Thyroid gland (tissue), 4 donors: Measurements from ENCODE around the gene ZNF219. TPM values are rescaled to one million over a fixed set of nuclear protein-coding genes. Genes with fewer than 3 reads are reported as not detected.

Experiments
- DNase-seq, 2 donors: peaks; one replicate each; pipeline ENCODE4 v3.0.0-alpha.2; 2019
- H3K27ac ChIP-seq, 3 donors: fragments of 200-600 bp; sonication (generic); 1 replicate in 2 of 3; 2 replicates in 1 of 3; pipeline ENCODE4 v1.5.1; 2016 to 2019; ENCODE audit warnings: mild to moderate bottlenecking in 1 of 3, moderate library complexity in 1 of 3
- H3K27me3 ChIP-seq: fragments of 200-600 bp; sonication (generic); one replicate; pipeline ENCODE4 v1.5.1; 2019
- H3K36me3 ChIP-seq, 2 donors: fragments of 200-600 bp; sonication (generic); one replicate each; pipeline ENCODE4 v1.5.1; 2016 to 2019
- H3K4me1 ChIP-seq, 2 donors: fragments of 200-600 bp; sonication (generic); one replicate each; pipeline ENCODE4 v1.5.1; 2017 to 2019
- H3K4me3 ChIP-seq, 3 donors: fragments of 200-600 bp; sonication (generic); replicated peaks in 1 of 3; 1 replicate in 2 of 3; 2 replicates in 1 of 3; pipeline ENCODE4 v1.5.1; 2016; ENCODE audit warnings: mild to moderate bottlenecking in 1 of 3
- H3K9me3 ChIP-seq: fragments of 200-600 bp; sonication (generic); one replicate; pipeline ENCODE4 v1.5.1; 2017
- CTCF ChIP-seq, 6 experiments: fragments of 200-600 bp in 3 of 6; fragments of 450-650 bp in 3 of 6; sonication (generic) in 3 of 6; IDR thresholded peaks; one replicate each; pipeline ENCODE4 v1.5.1; 2016 to 2019; ENCODE audit warnings: antibody characterized with exemption in 6 of 6, mild to moderate bottlenecking in 2 of 6, inconsistent platforms in 1 of 6, moderate library complexity in 1 of 6
- POLR2A ChIP-seq, 2 donors: fragments of 450-650 bp; IDR thresholded peaks; one replicate each; pipeline ENCODE4 v1.6.1; 2017; ENCODE audit warnings: antibody characterized with exemption in 2 of 2, mild to moderate bottlenecking in 2 of 2, moderate library complexity in 1 of 2
- WGBS, 2 donors: methylation state at CpG; one replicate each; pipeline ENCODE4 v1.1.5; 2017; 5-methylcytosine and 5-hydroxymethylcytosine counted together
- intact Hi-C: fragments of 100-400 bp; cut with DNase I; formaldehyde crosslinking; loops from one replicate; pipeline ENCODE4 v1.15.1; 2023
- total RNA-seq, 4 donors: library from RNA; depleted of rRNA; stranded (reverse); fragments of >200 nt; gene quantifications; one replicate each; pipeline ENCODE4 v1.2.3, GENCODE V29; 2016

ZNF219 gene
- total RNA-seq, 4 donors from 2014 or later, result 53.6 to 82.7 (median 67.3) TPM

GRCh38 chr14:21123429-21123828 lies 25.0 kb upstream of the ZNF219 start:
- Histone ChIP-seq H3K36me3 (no peaks in the 10 kb centered on the region), H3K9me3 (no peaks in the 10 kb centered on the region), H3K4me1 (no peaks in the 10 kb centered on the region), H3K27ac (no peak overlapping the region), H3K27me3 (no peaks in the 10 kb centered on the region), H3K4me3 (no peak overlapping the region)
- 89% methylated on average over 1 of the region's 1 CpG for WGBS, 2 donors
- intact Hi-C loops, result no loop called here
- no peak for DNase-seq
- TF ChIP-seq POLR2A (IDR thresholded peaks at IDR 0.05) (no peak), CTCF (IDR thresholded peaks at IDR 0.05) (no peak)

- TF ChIP-seq POLR2A (IDR thresholded peaks at IDR 0.05), result no peak
- no peak overlapping the region for H3K27ac ChIP-seq
- no peaks in the 10 kb centered on the region for H3K4me1 ChIP-seq
- DNase-seq, result no peak
- H3K9me3 ChIP-seq, result no peaks in the 10 kb centered on the region
- no peaks in the 10 kb centered on the region for H3K36me3 ChIP-seq
- H3K27me3 ChIP-seq, result no peaks in the 10 kb centered on the region
- 76 to 80% methylated on average over 1 of the region's 1 CpG for WGBS, 2 donors
- no peak overlapping the region for H3K4me3 ChIP-seq
- intact Hi-C loops, result no loop called here
Measured at GRCh38 chr14:21121122-21121521, 22.7 kb upstream of the ZNF219 start.

GRCh38 chr14:21120686-21121085 lies 22.2 kb upstream of the ZNF219 start:
- Histone ChIP-seq H3K27ac (no peak overlapping the region), H3K9me3 (no peaks in the 10 kb centered on the region), H3K27me3 (no peaks in the 10 kb centered on the region), H3K4me3 (no peak overlapping the region), H3K4me1 (no peaks in the 10 kb centered on the region), H3K36me3 (no peaks in the 10 kb centered on the region)
- TF ChIP-seq POLR2A (IDR thresholded peaks at IDR 0.05) (no peak), CTCF (IDR thresholded peaks at IDR 0.05) (no peak)
- DNase-seq, result no peak
- WGBS, 2 donors, result 75 to 78% methylated on average over 6 of the region's 6 CpGs
- intact Hi-C loops, result no loop called here

- no peak overlapping the region for H3K4me3 ChIP-seq
- no peak for TF ChIP-seq POLR2A (IDR thresholded peaks at IDR 0.05)
- TF ChIP-seq CTCF (IDR thresholded peaks at IDR 0.05), result no peak
- DNase-seq, result no peak
- H3K36me3 ChIP-seq, result no peaks in the 10 kb centered on the region
- H3K27me3 ChIP-seq, result no peaks in the 10 kb centered on the region
- 93 to 95% methylated on average over 3 of the region's 3 CpGs for WGBS, 2 donors
- H3K4me1 ChIP-seq, result no peaks in the 10 kb centered on the region
- no peak overlapping the region for H3K27ac ChIP-seq
- no peaks in the 10 kb centered on the region for H3K9me3 ChIP-seq
- intact Hi-C loops, result no loop called here
Measured at GRCh38 chr14:21118933-21119332, 20.5 kb upstream of the ZNF219 start.

GRCh38 chr14:21113369-21113768 lies 14.9 kb upstream of the ZNF219 start:
- Histone ChIP-seq H3K9me3 (no peaks in the 10 kb centered on the region), H3K4me1 (no peaks in the 10 kb centered on the region), H3K4me3 (no peak overlapping the region), H3K36me3 (no peaks in the 10 kb centered on the region), H3K27ac (no peak overlapping the region), H3K27me3 (no peaks in the 10 kb centered on the region)
- intact Hi-C loops, result no loop called here
- WGBS, 2 donors, result 94 to 96% methylated on average over 2 of the region's 2 CpGs
- DNase-seq, result no peak
- TF ChIP-seq CTCF (IDR thresholded peaks at IDR 0.05), result no peak
- TF ChIP-seq POLR2A (IDR thresholded peaks at IDR 0.05), result no peak

GRCh38 chr14:21112255-21112654 lies 13.8 kb upstream of the ZNF219 start:
- 87 to 89% methylated on average over 4 of the region's 4 CpGs for WGBS, 2 donors

More at GRCh38 chr14:21112255-21112654, 13.8 kb upstream of the ZNF219 start:
- no peak for DNase-seq
- no peaks in the 10 kb centered on the region for H3K36me3 ChIP-seq
- no peak overlapping the region for H3K4me3 ChIP-seq
- no peak for TF ChIP-seq CTCF (IDR thresholded peaks at IDR 0.05)
- TF ChIP-seq POLR2A (IDR thresholded peaks at IDR 0.05), result no peak
- no peak overlapping the region for H3K27ac ChIP-seq
- no peaks in the 10 kb centered on the region for H3K9me3 ChIP-seq
- no peaks in the 10 kb centered on the region for H3K27me3 ChIP-seq
- peaks cover 2 to 5% of the 10 kb centered on the region in 2 donors for H3K4me1 ChIP-seq
- intact Hi-C loops, result no loop called here
